C4-2B (cell line): ENCODE results near the gene PSMB10.

Source experiments
- ZFX ChIP-seq: fragments of 450-650 bp; IDR thresholded peaks from 2 replicates; pipeline ENCODE4 v1.6.1; 2017
- TF ChIP-seq, protein P1 (sequence below): fragments of 450-650 bp; conservative IDR thresholded peaks from 2 replicates; pipeline ENCODE4 v1.5.1; 2017; ENCODE audit warnings: mild to moderate bottlenecking

DNA sequence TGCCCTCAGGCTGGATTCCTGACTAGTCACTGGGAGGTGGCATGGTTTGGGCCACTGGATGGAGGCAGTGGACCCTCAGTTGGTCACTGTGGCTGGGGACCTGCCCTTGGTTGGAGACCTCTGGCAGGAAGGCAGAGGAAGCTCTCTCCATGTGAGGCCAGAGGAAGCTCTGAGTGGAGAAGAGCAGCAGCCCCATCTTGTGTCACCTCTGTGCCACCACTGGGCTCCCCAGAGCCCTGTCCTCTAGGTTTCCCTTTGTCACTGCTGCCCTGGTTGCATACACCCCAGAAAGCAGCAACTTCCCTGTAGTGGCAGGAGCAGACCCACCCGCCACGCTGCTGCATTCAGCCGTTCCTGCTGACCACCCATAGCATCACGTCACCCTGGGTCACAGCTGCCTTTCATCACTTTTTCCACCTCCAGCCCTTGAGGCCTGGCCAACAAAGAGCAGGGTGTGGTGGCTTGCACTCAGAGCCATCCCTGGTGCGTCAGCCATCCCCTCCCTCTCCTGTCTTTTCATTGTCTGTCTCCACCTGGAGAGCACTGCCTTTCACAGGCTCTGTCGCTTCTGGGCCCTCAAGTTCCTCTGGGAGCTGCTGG, 16.9 kb downstream of the PSMB10 start:
- TF ChIP-seq, protein P1, sequence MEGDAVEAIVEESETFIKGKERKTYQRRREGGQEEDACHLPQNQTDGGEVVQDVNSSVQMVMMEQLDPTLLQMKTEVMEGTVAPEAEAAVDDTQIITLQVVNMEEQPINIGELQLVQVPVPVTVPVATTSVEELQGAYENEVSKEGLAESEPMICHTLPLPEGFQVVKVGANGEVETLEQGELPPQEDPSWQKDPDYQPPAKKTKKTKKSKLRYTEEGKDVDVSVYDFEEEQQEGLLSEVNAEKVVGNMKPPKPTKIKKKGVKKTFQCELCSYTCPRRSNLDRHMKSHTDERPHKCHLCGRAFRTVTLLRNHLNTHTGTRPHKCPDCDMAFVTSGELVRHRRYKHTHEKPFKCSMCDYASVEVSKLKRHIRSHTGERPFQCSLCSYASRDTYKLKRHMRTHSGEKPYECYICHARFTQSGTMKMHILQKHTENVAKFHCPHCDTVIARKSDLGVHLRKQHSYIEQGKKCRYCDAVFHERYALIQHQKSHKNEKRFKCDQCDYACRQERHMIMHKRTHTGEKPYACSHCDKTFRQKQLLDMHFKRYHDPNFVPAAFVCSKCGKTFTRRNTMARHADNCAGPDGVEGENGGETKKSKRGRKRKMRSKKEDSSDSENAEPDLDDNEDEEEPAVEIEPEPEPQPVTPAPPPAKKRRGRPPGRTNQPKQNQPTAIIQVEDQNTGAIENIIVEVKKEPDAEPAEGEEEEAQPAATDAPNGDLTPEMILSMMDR, result no peak
- no peak for TF ChIP-seq ZFX
